Fibroblast of lung (primary cell): ENCODE results near the gene GTF2H1.

Experiments
- EZH2 ChIP-seq: IDR thresholded peaks from 2 replicates; pipeline ENCODE4 v1.5.1; 2012; ENCODE audit warnings: low read length, control low read depth, mild to moderate bottlenecking; ENCODE audit errors: missing control alignments
- TF ChIP-seq, protein P1 (sequence below), 2 donors: IDR thresholded peaks in 1 of 2; conservative IDR thresholded peaks in 1 of 2; 1 replicate in 1 of 2; 2 replicates in 1 of 2; pipeline ENCODE4 v1.5.1; 2011 to 2012; ENCODE audit warnings: low read length in 2 of 2, control low read depth in 1 of 2, inconsistent platforms in 1 of 2, low read depth in 1 of 2, mild to moderate bottlenecking in 1 of 2

DNA sequence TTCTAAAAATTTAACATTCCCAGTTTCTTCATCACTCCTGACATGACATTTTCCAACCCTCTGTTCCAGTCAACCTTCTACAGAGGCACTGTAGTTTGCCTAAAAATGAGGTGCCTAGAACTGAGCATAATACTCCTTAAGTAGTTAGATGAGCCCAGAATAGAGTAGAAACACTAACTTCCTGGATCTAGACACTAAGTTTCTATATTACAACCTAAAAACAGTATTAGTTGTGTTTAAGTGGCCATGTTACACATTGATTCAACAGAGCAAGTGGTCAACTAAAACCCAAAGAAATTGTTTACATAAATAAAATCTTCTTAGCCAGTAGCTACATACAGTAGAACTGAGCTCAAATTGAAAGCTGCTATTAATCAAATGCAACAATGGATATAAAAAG, 1.8 kb upstream of the GTF2H1 start:
- TF ChIP-seq, protein P1, sequence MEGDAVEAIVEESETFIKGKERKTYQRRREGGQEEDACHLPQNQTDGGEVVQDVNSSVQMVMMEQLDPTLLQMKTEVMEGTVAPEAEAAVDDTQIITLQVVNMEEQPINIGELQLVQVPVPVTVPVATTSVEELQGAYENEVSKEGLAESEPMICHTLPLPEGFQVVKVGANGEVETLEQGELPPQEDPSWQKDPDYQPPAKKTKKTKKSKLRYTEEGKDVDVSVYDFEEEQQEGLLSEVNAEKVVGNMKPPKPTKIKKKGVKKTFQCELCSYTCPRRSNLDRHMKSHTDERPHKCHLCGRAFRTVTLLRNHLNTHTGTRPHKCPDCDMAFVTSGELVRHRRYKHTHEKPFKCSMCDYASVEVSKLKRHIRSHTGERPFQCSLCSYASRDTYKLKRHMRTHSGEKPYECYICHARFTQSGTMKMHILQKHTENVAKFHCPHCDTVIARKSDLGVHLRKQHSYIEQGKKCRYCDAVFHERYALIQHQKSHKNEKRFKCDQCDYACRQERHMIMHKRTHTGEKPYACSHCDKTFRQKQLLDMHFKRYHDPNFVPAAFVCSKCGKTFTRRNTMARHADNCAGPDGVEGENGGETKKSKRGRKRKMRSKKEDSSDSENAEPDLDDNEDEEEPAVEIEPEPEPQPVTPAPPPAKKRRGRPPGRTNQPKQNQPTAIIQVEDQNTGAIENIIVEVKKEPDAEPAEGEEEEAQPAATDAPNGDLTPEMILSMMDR (conservative IDR thresholded peaks at IDR 0.05 in 1 of 2, IDR thresholded peaks at IDR 0.05 in 1 of 2; ENCODE audit: low read depth in 1 of 2, low read length in 2 of 2): no peak
- TF ChIP-seq EZH2: no peak
